Ovary (tissue), 3 donors: ENCODE measurements around the gene ENAH.

Source experiments
- EP300 ChIP-seq: sonication (generic); formaldehyde crosslinking; IDR thresholded peaks from one replicate; pipeline ENCODE4 v1.6.1; 2017; ENCODE audit warnings: antibody characterized with exemption
- POLR2A ChIP-seq: fragments of 450-650 bp; IDR thresholded peaks from one replicate; pipeline ENCODE4 v1.6.1; 2017; ENCODE audit warnings: antibody characterized with exemption, mild to moderate bottlenecking, moderate library complexity
- TF ChIP-seq, protein P1 (sequence below), 3 donors: fragments of 450-650 bp in 2 of 3; fragments of 200-600 bp in 1 of 3; IDR thresholded peaks; one replicate each; pipeline versions ENCODE4 v1.5.1 to v1.8.0; 2016 to 2022; ENCODE audit warnings: antibody characterized with exemption in 3 of 3, mild to moderate bottlenecking in 1 of 3
- donor health status: DM: no; HTN: no; CAD: no.

DNA sequence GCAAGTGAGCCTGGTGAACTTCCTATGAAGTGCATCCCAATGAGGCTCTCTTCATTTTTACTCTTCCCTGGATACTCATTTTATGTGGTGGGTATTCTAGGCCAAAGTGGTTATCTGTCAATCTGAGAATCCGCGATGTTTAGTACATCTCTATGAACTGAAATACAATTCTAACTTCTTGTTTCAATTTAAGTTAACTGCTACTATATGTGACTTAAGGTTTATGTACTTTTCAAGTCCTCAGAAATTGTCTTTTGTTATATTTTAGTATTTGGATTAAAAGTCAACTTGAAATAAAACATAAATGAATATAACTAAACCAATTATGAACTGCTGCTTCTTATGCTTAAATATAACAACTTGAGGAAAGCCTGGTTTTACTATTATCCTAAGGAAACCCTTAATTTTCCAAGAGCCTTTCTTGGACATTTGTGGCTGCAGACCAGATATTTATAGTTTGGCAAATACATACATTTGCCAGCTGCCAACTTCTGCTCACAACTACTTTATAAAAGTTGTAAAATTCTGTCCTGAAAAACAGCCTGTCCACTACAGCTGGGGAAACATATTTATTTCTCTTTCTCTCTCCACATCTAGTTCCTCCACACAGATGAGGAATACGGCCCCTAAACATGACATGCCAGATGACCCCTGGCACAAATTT lies 60.4 kb downstream of the ENAH start:
- TF ChIP-seq, protein P1, sequence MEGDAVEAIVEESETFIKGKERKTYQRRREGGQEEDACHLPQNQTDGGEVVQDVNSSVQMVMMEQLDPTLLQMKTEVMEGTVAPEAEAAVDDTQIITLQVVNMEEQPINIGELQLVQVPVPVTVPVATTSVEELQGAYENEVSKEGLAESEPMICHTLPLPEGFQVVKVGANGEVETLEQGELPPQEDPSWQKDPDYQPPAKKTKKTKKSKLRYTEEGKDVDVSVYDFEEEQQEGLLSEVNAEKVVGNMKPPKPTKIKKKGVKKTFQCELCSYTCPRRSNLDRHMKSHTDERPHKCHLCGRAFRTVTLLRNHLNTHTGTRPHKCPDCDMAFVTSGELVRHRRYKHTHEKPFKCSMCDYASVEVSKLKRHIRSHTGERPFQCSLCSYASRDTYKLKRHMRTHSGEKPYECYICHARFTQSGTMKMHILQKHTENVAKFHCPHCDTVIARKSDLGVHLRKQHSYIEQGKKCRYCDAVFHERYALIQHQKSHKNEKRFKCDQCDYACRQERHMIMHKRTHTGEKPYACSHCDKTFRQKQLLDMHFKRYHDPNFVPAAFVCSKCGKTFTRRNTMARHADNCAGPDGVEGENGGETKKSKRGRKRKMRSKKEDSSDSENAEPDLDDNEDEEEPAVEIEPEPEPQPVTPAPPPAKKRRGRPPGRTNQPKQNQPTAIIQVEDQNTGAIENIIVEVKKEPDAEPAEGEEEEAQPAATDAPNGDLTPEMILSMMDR (IDR thresholded peaks at IDR 0.05), result no peak
- TF ChIP-seq POLR2A (no peak), EP300 (no peak)
